Cardiac muscle cell (in vitro differentiated cells and primary cell): ENCODE data around the gene FBXL15. TPM values are rescaled to one million over a fixed set of nuclear protein-coding genes. Genes with fewer than 3 reads are reported as not detected.
A peak's percentile ranks its signal among the peaks of the same experiment; 100 is the strongest.

Experiments used
- DNase-seq, 2 donors: peaks; one replicate each; pipeline versions ENCODE4 v3.0.0 to v3.0.0-alpha.2; 2010 to 2017; ENCODE audit warnings: low read depth in 1 of 2, low spot score in 1 of 2
- H3K27ac ChIP-seq: fragments of 200-600 bp; sonication (generic); 2 replicates; pipeline ENCODE4 v1.5.1; 2016
- H3K27me3 ChIP-seq: fragments of 200-600 bp; sonication (generic); 2 replicates; pipeline ENCODE4 v1.6.0; 2016; ENCODE audit warnings: control low read depth
- H3K36me3 ChIP-seq: fragments of 200-600 bp; sonication (generic); 2 replicates; pipeline ENCODE4 v1.5.1; 2016; ENCODE audit warnings: control low read depth
- H3K4me1 ChIP-seq: fragments of 200-600 bp; sonication (generic); 2 replicates; pipeline ENCODE4 v1.8.1; 2017; ENCODE audit warnings: low read depth, mild to moderate bottlenecking, mixed run types
- H3K4me3 ChIP-seq: fragments of 200-600 bp; sonication (generic); 2 replicates; pipeline ENCODE4 v1.5.1; 2016; ENCODE audit warnings: mild to moderate bottlenecking
- H3K9me3 ChIP-seq: fragments of 200-600 bp; sonication (generic); 2 replicates; pipeline ENCODE4 v1.5.1; 2017; ENCODE audit warnings: low read depth, mild to moderate bottlenecking, control low read depth
- polyA plus RNA-seq: library from polyadenylated mRNA; unstranded; fragments of >200 nt; fragmentation: Nextera tagmentation; extraction: Ambion mirVana; gene quantifications from 2 replicates; pipeline ENCODE4 v1.2.1, GENCODE V29; 2016
- total RNA-seq: library from RNA; depleted of rRNA; stranded (reverse); fragments of >200 nt; gene quantifications from 2 replicates; pipeline ENCODE4 v1.2.3, GENCODE V29; 2016
- TF ChIP-seq, protein P1 (sequence below): IDR thresholded peaks from 2 replicates; pipeline ENCODE4 v1.5.1; 2012; ENCODE audit warnings: low read depth, mild to moderate bottlenecking, low read length

The FBXL15 gene
- total and polyA plus RNA-seq, 2 experiments from 2014 or later = 36.3 to 46.3 TPM

DNA sequence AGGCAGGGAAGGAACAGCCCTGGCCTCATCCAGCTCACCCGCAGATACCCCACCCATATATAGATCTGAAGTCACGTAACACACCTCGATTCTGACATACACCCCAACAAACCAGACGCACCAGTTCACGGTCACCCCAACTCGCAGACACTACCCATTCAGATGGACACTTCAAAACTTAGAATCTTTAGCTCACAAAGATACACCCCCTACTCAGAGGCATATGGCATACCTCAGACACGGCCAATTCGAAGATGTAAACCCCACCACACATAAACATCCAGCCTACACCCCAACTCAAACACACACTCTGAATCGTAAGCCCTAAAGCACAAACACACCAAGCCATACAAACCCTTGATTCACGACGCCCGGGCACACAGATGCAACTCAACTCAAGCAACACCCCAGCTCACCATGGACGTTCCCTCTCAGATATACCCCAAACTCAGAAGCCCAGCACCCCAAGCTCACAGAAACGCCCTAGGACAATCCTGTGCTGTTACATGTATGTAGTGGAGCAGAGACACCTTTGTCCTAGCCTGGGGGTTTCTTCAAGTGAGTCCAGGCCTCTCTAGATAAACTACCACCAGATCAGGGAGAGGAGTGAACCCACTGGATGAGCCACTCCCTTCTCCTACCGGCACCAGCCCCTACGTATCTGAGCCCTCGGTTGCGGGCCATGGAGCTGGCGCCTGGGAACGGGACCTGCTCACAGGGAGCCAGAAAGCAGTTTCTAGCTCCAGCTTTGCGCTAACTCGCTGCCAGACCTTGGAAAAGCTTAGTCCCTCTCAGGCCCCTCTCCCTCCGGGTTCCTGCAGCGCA lies 10.8 kb upstream of the FBXL15 start:
- no peak overlapping the region for H3K27ac ChIP-seq

DNA sequence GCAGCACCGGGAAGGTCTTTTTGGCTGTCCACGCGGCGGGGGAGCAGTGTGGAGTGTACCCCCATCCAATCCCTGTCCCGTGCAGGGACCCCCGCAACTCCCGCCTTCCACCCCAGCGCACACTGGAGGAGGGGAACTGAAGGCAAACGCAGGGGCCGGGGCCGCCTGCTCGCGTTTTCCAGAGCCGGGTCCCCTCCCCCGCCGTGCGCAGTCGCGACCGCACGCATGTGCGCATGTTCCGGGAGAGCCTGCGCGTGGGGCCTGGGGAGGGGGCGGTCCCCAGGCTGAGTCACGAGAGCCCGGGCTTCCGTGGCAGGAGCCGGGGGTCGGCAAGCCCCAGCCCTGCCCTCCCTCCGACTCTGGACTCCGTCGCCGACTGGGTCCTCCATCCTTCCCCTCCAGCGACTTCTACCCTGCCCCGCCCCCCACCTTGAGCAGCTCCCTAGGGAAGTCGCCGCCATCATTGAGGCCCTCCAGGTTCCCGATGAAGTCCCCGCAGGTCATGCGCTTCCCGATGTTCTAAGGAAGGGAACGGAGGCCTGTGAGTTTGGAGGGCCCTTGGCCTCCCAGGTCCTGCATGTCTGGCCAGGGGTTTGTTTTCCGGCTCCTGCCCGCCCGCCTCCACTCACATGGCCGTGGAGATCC lies 10.1 kb upstream of the FBXL15 start:
- DNase-seq = peak; percentile 58 to 69
- no peaks in the 10 kb centered on the region for H3K9me3 ChIP-seq
- peaks cover 38% of the 10 kb centered on the region for H3K27me3 ChIP-seq
- H3K36me3 ChIP-seq = no peaks in the 10 kb centered on the region
- TF ChIP-seq, protein P1, sequence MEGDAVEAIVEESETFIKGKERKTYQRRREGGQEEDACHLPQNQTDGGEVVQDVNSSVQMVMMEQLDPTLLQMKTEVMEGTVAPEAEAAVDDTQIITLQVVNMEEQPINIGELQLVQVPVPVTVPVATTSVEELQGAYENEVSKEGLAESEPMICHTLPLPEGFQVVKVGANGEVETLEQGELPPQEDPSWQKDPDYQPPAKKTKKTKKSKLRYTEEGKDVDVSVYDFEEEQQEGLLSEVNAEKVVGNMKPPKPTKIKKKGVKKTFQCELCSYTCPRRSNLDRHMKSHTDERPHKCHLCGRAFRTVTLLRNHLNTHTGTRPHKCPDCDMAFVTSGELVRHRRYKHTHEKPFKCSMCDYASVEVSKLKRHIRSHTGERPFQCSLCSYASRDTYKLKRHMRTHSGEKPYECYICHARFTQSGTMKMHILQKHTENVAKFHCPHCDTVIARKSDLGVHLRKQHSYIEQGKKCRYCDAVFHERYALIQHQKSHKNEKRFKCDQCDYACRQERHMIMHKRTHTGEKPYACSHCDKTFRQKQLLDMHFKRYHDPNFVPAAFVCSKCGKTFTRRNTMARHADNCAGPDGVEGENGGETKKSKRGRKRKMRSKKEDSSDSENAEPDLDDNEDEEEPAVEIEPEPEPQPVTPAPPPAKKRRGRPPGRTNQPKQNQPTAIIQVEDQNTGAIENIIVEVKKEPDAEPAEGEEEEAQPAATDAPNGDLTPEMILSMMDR = no peak
- no peaks in the 10 kb centered on the region for H3K4me1 ChIP-seq
- H3K27ac ChIP-seq = no peak overlapping the region
- H3K4me3 ChIP-seq = peak overlapping the region; percentile 24

More for the DNA sequence above, 10.8 kb upstream of the FBXL15 start:
- peak; percentile 25 to 32 for DNase-seq
- no peaks in the 10 kb centered on the region for H3K9me3 ChIP-seq
- peak overlapping the region; percentile 49 for H3K4me3 ChIP-seq
- H3K36me3 ChIP-seq = no peaks in the 10 kb centered on the region
- peaks cover 38% of the 10 kb centered on the region for H3K27me3 ChIP-seq
- TF ChIP-seq, protein P1 = no peak
- no peaks in the 10 kb centered on the region for H3K4me1 ChIP-seq

DNA sequence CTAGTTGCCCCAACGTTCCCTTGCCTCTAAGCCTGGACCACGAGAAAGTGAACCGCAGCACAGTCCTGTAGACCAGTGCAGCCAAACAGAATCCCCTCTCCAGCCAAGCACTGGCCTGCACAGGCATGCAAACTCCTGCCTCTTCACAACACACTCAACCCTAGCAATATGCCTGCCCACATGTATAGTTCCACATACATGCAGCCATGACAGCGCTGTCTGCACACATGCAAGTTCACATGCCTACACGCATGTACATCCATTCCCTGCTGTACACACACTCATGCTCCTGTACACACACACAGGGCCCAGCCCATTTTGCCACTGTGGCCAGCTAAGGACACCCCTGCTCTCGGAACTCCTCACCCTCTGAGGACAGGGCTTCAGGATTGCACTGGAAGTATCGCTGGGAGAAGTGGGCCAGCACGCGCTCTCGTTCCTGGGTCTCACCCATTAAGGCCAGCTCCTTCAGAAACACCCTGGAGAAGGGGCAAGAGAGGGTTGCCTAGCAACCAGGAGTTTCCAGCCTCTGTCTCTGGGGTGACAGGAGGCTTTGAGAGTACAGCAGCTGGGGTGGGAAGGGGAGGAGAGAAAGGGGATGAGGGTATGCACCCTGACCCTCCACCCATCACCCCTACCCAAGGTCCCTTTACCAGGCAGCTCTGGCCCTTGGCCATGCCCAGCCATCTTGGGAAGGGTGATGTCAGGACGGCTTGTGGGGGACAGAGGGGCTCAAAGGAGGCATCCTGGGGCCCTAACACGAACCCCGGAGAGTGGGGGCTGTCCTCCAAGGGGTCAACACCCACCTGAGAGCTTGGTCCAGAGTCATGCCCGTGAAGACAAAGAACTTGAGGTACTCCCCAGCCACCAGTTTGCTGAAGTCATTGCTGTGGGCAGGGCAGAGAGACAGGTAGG lies 9.0 kb upstream of the FBXL15 start:
- Histone ChIP-seq H3K27me3 (peaks cover 38% of the 10 kb centered on the region), H3K36me3 (no peaks in the 10 kb centered on the region), H3K9me3 (no peaks in the 10 kb centered on the region), H3K27ac (no peak overlapping the region), H3K4me1 (no peaks in the 10 kb centered on the region), H3K4me3 (no peak overlapping the region)
- no peak for DNase-seq
- TF ChIP-seq, protein P1 = no peak

DNA sequence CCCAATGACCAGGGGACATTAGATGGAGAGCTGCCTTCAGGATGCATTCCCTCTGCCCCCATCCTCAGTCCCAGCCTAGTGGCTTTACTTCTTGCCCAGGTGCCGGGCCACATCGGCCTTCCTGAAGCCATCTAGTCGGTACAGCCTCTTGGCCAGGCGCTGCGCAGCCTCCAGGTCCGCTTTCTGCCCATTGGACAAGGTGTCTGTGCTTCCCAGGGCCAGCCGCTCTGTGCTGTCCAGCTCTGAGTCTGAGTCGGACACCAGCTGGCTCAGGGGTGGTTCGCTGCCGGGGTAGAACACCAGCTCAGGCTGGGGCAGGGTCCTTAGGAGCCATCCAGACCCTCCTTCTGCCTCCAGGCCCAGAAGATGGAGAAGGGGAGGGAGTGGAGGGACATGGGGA lies 8.3 kb upstream of the FBXL15 start:
- Histone ChIP-seq H3K27me3 (peaks cover 38% of the 10 kb centered on the region), H3K4me1 (no peaks in the 10 kb centered on the region), H3K36me3 (no peaks in the 10 kb centered on the region), H3K9me3 (no peaks in the 10 kb centered on the region), H3K27ac (no peak overlapping the region), H3K4me3 (no peak overlapping the region)
- no peak for DNase-seq
- TF ChIP-seq, protein P1 = no peak

DNA sequence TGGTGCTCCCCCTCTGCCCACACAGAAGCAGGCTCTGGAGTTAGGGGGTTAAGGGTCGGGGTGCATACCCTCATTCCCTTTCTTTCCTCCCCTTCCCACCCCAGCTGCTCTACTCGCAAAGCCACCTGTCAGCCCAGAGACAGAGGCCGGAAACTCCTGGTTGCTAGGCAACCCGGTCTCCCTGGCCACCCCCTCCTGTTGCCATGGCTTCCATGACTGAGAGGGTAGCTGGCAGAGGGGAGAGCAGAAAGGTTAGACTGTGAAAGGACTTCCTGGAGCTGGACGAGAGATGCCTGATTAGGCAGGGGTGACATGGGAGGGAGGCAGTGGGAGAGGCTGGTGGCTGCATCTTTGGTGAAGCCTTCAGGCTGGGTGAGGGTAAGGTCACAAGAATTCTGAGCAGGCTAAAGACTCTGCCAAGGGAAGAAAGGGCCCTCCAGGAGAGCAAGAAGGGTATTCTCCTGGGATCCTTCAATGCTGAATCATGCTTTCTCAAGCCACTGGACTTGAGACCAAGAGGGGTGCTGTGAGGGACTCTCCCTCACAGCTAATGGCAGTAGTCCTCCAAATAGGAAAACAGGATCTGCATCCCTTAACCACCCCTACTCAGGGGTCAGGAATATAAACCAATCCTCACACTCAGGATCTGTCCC lies 7.5 kb upstream of the FBXL15 start:
- no peaks in the 10 kb centered on the region for H3K9me3 ChIP-seq
- no peak overlapping the region for H3K4me3 ChIP-seq
- peak in 1 of 2 donors; percentile 43 for DNase-seq
- TF ChIP-seq, protein P1 = no peak
- no peaks in the 10 kb centered on the region for H3K4me1 ChIP-seq
- H3K27me3 ChIP-seq = peaks cover 29% of the 10 kb centered on the region
- no peaks in the 10 kb centered on the region for H3K36me3 ChIP-seq
- H3K27ac ChIP-seq = no peak overlapping the region
